ENCODE results near the gene LPCAT3.

DNA sequence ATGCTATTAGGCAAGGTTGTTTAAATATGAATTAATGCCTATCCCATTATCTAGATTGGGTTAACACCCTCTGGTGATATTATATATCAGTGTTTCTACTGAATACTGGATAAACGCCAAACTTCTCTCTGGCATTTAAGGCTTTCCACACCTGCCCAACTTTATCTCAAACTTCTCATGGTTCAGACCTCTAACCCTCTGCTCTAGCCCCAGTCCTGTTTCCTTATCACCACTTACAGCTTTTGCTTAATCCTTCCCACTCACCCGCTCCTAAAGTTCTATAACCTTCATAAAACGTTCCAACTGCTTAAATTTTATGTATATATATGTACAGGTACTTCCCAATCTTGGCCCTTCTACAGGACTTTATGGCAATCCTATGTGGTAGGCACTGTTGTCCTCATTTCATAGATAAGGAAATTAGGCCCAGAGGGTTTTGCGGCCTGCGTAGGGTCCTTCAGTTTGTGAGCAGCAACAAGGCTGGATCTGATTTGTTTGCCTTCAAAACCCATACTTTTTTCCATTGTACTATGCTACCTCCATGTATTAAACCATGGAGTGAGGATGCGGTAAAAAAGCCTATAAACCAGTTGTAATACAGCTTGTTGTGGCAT is 1.2 kb downstream of the LPCAT3 start:
- TF ChIP-seq, protein P1, sequence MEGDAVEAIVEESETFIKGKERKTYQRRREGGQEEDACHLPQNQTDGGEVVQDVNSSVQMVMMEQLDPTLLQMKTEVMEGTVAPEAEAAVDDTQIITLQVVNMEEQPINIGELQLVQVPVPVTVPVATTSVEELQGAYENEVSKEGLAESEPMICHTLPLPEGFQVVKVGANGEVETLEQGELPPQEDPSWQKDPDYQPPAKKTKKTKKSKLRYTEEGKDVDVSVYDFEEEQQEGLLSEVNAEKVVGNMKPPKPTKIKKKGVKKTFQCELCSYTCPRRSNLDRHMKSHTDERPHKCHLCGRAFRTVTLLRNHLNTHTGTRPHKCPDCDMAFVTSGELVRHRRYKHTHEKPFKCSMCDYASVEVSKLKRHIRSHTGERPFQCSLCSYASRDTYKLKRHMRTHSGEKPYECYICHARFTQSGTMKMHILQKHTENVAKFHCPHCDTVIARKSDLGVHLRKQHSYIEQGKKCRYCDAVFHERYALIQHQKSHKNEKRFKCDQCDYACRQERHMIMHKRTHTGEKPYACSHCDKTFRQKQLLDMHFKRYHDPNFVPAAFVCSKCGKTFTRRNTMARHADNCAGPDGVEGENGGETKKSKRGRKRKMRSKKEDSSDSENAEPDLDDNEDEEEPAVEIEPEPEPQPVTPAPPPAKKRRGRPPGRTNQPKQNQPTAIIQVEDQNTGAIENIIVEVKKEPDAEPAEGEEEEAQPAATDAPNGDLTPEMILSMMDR (IDR thresholded peaks at IDR 0.05; ENCODE audit: low read depth, low read length, missing input control) = no peak
- TF ChIP-seq JUND (IDR thresholded peaks at IDR 0.05) (no peak), GABPA (IDR thresholded peaks at IDR 0.05 in 1 of 2, conservative IDR thresholded peaks at IDR 0.05 in 1 of 2) (no peak), RAD21 (IDR thresholded peaks at IDR 0.05) (no peak), SP1 (IDR thresholded peaks at IDR 0.05) (no peak)
- TF ChIP-seq, protein P2, sequence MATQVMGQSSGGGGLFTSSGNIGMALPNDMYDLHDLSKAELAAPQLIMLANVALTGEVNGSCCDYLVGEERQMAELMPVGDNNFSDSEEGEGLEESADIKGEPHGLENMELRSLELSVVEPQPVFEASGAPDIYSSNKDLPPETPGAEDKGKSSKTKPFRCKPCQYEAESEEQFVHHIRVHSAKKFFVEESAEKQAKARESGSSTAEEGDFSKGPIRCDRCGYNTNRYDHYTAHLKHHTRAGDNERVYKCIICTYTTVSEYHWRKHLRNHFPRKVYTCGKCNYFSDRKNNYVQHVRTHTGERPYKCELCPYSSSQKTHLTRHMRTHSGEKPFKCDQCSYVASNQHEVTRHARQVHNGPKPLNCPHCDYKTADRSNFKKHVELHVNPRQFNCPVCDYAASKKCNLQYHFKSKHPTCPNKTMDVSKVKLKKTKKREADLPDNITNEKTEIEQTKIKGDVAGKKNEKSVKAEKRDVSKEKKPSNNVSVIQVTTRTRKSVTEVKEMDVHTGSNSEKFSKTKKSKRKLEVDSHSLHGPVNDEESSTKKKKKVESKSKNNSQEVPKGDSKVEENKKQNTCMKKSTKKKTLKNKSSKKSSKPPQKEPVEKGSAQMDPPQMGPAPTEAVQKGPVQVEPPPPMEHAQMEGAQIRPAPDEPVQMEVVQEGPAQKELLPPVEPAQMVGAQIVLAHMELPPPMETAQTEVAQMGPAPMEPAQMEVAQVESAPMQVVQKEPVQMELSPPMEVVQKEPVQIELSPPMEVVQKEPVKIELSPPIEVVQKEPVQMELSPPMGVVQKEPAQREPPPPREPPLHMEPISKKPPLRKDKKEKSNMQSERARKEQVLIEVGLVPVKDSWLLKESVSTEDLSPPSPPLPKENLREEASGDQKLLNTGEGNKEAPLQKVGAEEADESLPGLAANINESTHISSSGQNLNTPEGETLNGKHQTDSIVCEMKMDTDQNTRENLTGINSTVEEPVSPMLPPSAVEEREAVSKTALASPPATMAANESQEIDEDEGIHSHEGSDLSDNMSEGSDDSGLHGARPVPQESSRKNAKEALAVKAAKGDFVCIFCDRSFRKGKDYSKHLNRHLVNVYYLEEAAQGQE (IDR thresholded peaks at IDR 0.05) = no peak

Data from liver (tissue), 3 donors.